GM23248 (cell line): ENCODE measurements around the gene TMEM121. TPM values are rescaled to one million over a fixed set of nuclear protein-coding genes. Genes with fewer than 3 reads are reported as not detected.

Source experiments
- DNase-seq: peaks from one replicate; pipeline ENCODE4 v3.0.0-alpha.2; 2015
- H2AFZ ChIP-seq: fragments of 200-600 bp; sonication (generic); 2 replicates; pipeline ENCODE4 v1.6.1; 2016; ENCODE audit warnings: antibody characterized with exemption
- H3F3A ChIP-seq: fragments of 200-600 bp; sonication (generic); 2 replicates; pipeline ENCODE4 v1.6.1; 2016; ENCODE audit warnings: mild to moderate bottlenecking, antibody characterized with exemption, mixed run types; ENCODE audit not compliant: insufficient read depth
- H3K27ac ChIP-seq: fragments of 200-600 bp; sonication (generic); 2 replicates; pipeline ENCODE4 v1.5.1; 2016; ENCODE audit warnings: mild to moderate bottlenecking
- H3K27me3 ChIP-seq: fragments of 200-600 bp; sonication (generic); replicated peaks from 2 replicates; pipeline ENCODE4 v1.6.1; 2016; ENCODE audit warnings: mild to moderate bottlenecking; ENCODE audit not compliant: insufficient read depth
- H3K36me3 ChIP-seq: fragments of 200-600 bp; sonication (generic); 2 replicates; pipeline ENCODE4 v1.6.1; 2016; ENCODE audit warnings: low read depth, mild to moderate bottlenecking
- H3K4me1 ChIP-seq: fragments of 200-600 bp; sonication (generic); 2 replicates; pipeline ENCODE4 v1.6.1; 2016; ENCODE audit warnings: mild to moderate bottlenecking; ENCODE audit not compliant: insufficient read depth
- H3K4me2 ChIP-seq: fragments of 200-600 bp; sonication (generic); one replicate; pipeline ENCODE4 v1.6.1; 2016; ENCODE audit warnings: mild to moderate bottlenecking; ENCODE audit not compliant: unreplicated experiment
- H3K4me3 ChIP-seq: fragments of 200-600 bp; sonication (generic); 2 replicates; pipeline ENCODE4 v1.5.1; 2016; ENCODE audit warnings: mild to moderate bottlenecking
- H3K79me2 ChIP-seq: fragments of 200-600 bp; sonication (generic); 2 replicates; pipeline ENCODE4 v1.6.1; 2016; ENCODE audit warnings: mild to moderate bottlenecking; ENCODE audit not compliant: insufficient read depth
- H3K9ac ChIP-seq: fragments of 200-600 bp; sonication (generic); 2 replicates; pipeline ENCODE4 v1.6.1; 2016; ENCODE audit warnings: mild to moderate bottlenecking
- H3K9me2 ChIP-seq: fragments of 200-600 bp; sonication (generic); 2 replicates; pipeline ENCODE4 v1.6.1; 2016; ENCODE audit warnings: mixed run types, mild to moderate bottlenecking, moderate library complexity; ENCODE audit not compliant: insufficient read depth
- H3K9me3 ChIP-seq: fragments of 200-600 bp; sonication (generic); one replicate; pipeline ENCODE4 v1.6.1; 2017; ENCODE audit warnings: low read depth
- H4K20me1 ChIP-seq: fragments of 200-600 bp; sonication (generic); 2 replicates; pipeline ENCODE4 v1.6.0; 2016; ENCODE audit not compliant: insufficient read depth
- EZH2 ChIP-seq: fragments of 200-600 bp; sonication (generic); IDR thresholded peaks from 2 replicates; pipeline ENCODE4 v1.6.1; 2018; ENCODE audit warnings: antibody characterized with exemption, mild to moderate bottlenecking; ENCODE audit not compliant: insufficient read depth, poor library complexity, severe bottlenecking
- EZH2phosphoT487 ChIP-seq: fragments of 200-600 bp; sonication (generic); IDR thresholded peaks from 2 replicates; pipeline ENCODE4 v1.6.1; 2018; ENCODE audit warnings: antibody characterized with exemption, moderate library complexity, mild to moderate bottlenecking, low read depth; ENCODE audit not compliant: insufficient read depth
- WGBS, 2 experiments: methylation state at CpG; one replicate each; pipeline ENCODE4 v1.1.6; 2015 to 2017; ENCODE audit warnings: low lambda C conversion rate in 2 of 2, low coverage in 1 of 2; ENCODE audit errors: missing lambda C conversion rate in 2 of 2; 5-methylcytosine and 5-hydroxymethylcytosine counted together
- in situ Hi-C: fragments of 300-500 bp; cut with MboI; formaldehyde crosslinking; loops from 2 replicates; pipeline ENCODE4 v1.15.0; 2020
- polyA plus RNA-seq: library from polyadenylated mRNA; unstranded; fragments of >200 nt; fragmentation: Nextera tagmentation; extraction: Ambion mirVana; gene quantifications from 2 replicates; pipeline ENCODE4 v1.2.1, GENCODE V29; 2016
- total RNA-seq: library from RNA; depleted of rRNA; stranded (reverse); fragments of >200 nt; shearing (Covaris generic); gene quantifications from 2 replicates; pipeline ENCODE4 v1.2.3, GENCODE V29; 2014

TMEM121 gene
- total and polyA plus RNA-seq, 2 experiments from 2014 or later: 5.8 to 11.1 TPM

DNA sequence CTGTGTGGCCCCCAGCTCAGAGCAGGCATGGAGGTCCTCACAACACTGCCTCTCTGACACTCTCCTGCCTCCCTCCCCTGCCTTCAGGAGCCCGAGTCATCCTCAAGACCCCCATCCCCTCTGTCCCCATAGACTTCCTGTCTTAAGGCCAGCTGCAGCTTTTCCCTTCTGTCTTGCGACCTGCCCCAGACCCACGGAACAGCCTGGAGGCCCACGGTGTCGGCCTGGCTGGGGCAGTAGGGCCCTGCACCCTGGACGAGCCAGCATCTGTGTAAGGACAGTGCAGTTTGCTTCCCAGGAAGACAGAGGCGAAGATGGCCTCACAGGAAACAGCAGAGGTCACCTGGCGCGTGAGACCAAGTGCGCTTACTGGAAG lies 25.7 kb upstream of the TMEM121 start:
- Histone ChIP-seq H4K20me1 (no peaks in the 10 kb centered on the region), H3K27ac (no peak overlapping the region), H3K4me1 (no peaks in the 10 kb centered on the region), H2AFZ (no peak overlapping the region), H3K27me3 (no peaks in the 10 kb centered on the region), H3K36me3 (no peaks in the 10 kb centered on the region), H3K79me2 (no peaks in the 10 kb centered on the region), H3K4me3 (no peak overlapping the region), H3F3A (no peaks in the 10 kb centered on the region), H3K9me3 (no peaks in the 10 kb centered on the region), H3K4me2 (no peak overlapping the region), H3K9ac (no peak overlapping the region), H3K9me2 (no peaks in the 10 kb centered on the region)
- 83 to 88% methylated on average over 10 of the region's 10 CpGs for WGBS, 2 experiments
- TF ChIP-seq EZH2: no peak
- DNase-seq: no peak
- in situ Hi-C loops: no loop called here

DNA sequence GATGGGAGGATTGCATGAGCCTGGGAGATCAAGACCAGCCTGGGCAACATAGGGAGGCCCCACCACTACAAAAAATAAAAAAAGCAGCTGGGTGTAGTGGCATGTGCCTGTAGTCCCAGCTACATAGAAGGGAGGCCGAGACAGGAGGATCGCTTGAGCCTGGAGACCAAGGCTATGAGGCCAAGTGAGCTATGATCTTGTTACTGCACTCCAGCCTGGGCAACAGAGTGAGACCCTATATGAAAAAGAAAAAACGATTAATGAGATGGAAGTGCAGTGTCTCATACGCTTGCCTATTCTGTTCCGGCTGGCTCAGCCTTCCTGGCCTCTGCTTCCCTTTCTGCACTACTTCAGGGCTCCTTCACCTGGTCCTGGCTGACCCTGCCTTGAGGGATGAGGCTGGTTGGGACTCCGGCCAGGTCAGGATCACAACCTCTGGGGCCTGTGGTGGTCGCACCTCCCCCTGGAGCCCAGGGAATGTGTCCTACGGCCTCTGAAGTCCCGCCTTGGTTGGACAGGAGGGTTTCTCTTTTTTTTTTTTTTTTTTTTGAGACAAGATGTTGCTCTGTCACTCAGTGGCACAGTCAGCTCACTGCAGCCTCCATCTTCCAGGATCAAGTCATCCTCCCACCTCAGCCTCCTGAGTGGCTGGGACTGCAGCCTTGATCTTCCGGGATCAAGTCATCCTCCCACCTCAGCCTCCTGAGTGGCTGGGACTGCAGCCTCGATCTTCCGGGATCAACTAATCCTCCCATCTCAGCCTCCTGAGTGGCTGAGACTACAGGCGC lies 24.7 kb upstream of the TMEM121 start:
- Histone ChIP-seq H3K9ac (no peak overlapping the region), H3K4me1 (no peaks in the 10 kb centered on the region), H3K4me2 (no peak overlapping the region), H4K20me1 (no peaks in the 10 kb centered on the region), H3K9me2 (no peaks in the 10 kb centered on the region), H3K79me2 (no peaks in the 10 kb centered on the region), H3F3A (no peaks in the 10 kb centered on the region), H3K27ac (no peak overlapping the region), H3K27me3 (no peaks in the 10 kb centered on the region), H3K4me3 (no peak overlapping the region), H3K36me3 (no peaks in the 10 kb centered on the region), H2AFZ (no peak overlapping the region), H3K9me3 (no peaks in the 10 kb centered on the region)
- in situ Hi-C loops: no loop called here
- TF ChIP-seq EZH2phosphoT487: no peak
- TF ChIP-seq EZH2: no peak
- 77 to 79% methylated on average over 13 of the region's 13 CpGs for WGBS, 2 experiments
- no peak for DNase-seq

DNA sequence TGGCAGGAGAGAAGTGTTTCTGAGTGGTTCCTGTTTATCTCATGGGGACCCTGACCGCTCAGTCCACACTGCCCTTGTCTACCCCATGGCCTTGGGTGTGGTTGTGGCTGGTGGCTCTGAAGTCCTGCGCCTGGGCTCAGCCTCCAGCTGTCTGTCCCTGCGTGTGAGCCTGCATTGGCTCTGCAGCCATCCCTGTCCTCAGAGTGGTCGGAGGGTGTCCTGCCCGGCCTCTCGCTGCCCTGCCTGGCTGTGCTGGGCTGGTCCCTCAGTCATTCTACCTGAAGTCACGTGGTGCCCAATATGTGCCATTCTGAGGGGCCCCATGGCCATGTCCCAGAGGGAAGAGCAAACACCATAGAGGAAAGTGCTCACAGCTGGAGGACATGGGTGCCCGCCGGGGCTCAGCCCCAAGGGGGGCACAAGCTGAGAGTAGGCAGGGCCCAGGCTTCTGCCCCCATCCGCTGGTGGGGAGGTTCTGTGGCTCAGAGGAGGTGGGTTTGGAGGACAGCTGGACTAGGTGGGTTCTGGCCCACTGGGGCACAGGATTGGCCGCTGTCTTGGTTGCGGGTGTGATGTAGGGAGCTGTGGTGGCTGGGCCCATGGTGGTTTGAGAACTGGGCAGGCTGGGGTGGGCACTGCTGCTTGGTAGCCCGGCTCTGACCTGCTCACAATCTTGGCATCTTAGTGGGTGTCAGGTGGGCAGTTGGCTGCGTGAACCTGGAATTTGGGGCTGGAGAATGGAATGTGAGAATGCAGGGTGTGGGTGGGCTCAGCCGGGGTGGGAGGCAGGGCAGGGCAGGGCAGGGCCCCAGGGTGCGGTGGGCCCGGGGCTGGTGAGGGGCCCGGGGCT lies 23.7 kb upstream of the TMEM121 start:
- Histone ChIP-seq H3K27ac (no peak overlapping the region), H3F3A (no peaks in the 10 kb centered on the region), H3K9ac (no peak overlapping the region), H4K20me1 (no peaks in the 10 kb centered on the region), H3K36me3 (no peaks in the 10 kb centered on the region), H3K27me3 (no peaks in the 10 kb centered on the region), H3K4me1 (no peaks in the 10 kb centered on the region), H3K4me2 (no peak overlapping the region), H3K9me2 (no peaks in the 10 kb centered on the region), H3K9me3 (no peaks in the 10 kb centered on the region), H3K4me3 (no peak overlapping the region), H2AFZ (no peak overlapping the region), H3K79me2 (no peaks in the 10 kb centered on the region)
- WGBS, 2 experiments: 66 to 71% methylated on average over 15 to 18 of the region's 18 CpGs
- no peak for TF ChIP-seq EZH2
- no peak for TF ChIP-seq EZH2phosphoT487
- no peak for DNase-seq
- in situ Hi-C loops: no loop called here

DNA sequence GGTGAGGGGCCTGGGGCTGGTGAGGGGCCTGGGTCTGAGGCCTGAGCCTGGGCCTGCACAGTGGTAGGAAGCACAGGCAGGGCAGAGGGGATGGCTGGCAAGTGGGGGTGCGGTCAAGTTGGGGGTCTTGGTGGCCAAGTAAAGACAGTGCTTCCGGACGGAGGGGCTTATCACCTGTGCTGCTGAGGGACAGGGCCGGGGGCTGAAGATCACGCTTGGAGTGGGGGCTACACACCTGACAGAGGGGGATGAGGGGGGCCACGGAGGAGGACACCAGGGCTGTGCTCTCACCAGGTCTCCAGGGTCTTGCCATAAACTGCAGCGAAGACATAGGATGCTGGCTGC lies 23.1 kb upstream of the TMEM121 start:
- TF ChIP-seq EZH2phosphoT487: no peak
- TF ChIP-seq EZH2: no peak
- H3K4me1 ChIP-seq: no peaks in the 10 kb centered on the region
- H3K27me3 ChIP-seq: 0 out of 2 replicates have a peak, but pooled peaks cover 4% of the 10 kb centered on the region
- no peaks in the 10 kb centered on the region for H3K79me2 ChIP-seq
- H3F3A ChIP-seq: no peaks in the 10 kb centered on the region
- H2AFZ ChIP-seq: no peak overlapping the region
- H3K9me2 ChIP-seq: no peaks in the 10 kb centered on the region
- 65% methylated on average over 7 of the region's 7 CpGs; no CpG with 5 or more reads in 1 of the 2 experiments for WGBS, 2 experiments
- no peaks in the 10 kb centered on the region for H3K36me3 ChIP-seq
- H3K9ac ChIP-seq: no peak overlapping the region
- H3K4me3 ChIP-seq: no peak overlapping the region
- no peaks in the 10 kb centered on the region for H4K20me1 ChIP-seq
- H3K9me3 ChIP-seq: no peaks in the 10 kb centered on the region
- no peak overlapping the region for H3K4me2 ChIP-seq
- in situ Hi-C loops: no loop called here
- no peak overlapping the region for H3K27ac ChIP-seq
- no peak for DNase-seq
